RWPE2 (cell line): ENCODE data around the gene CNTN1.

Source experiments
- ATAC-seq: fragments of 200-7000 bp; cut with Tn5 transposase; 3 replicates; pipeline ENCODE4 v1.9.1; 2021; ENCODE audit warnings: low read depth
- DNase-seq: peaks from one replicate; pipeline ENCODE4 v3.0.0-alpha.2; 2020; ENCODE audit warnings: low spot score
- H3K27ac ChIP-seq: fragments of 450-650 bp; 2 replicates; pipeline ENCODE4 v1.5.1; 2017; ENCODE audit warnings: mild to moderate bottlenecking; ENCODE audit not compliant: poor library complexity, severe bottlenecking
- H3K27me3 ChIP-seq: fragments of 250-450 bp; sonication (Bioruptor Pico); 2 replicates; pipeline ENCODE4 v1.5.1; 2021; ENCODE audit warnings: mild to moderate bottlenecking, moderate library complexity; ENCODE audit not compliant: insufficient read depth, poor library complexity, severe bottlenecking
- H3K36me3 ChIP-seq: fragments of 250-450 bp; sonication (Bioruptor Pico); 2 replicates; pipeline ENCODE4 v1.5.1; 2020; ENCODE audit warnings: low read depth, mild to moderate bottlenecking, moderate library complexity
- H3K4me1 ChIP-seq: fragments of 250-450 bp; sonication (Bioruptor Pico); 2 replicates; pipeline ENCODE4 v1.5.1; 2021; ENCODE audit warnings: mild to moderate bottlenecking, moderate library complexity; ENCODE audit not compliant: insufficient read depth, poor library complexity, severe bottlenecking
- H3K4me3 ChIP-seq: fragments of 250-450 bp; sonication (Bioruptor Pico); 2 replicates; pipeline ENCODE4 v1.5.1; 2021; ENCODE audit warnings: mild to moderate bottlenecking, moderate library complexity; ENCODE audit not compliant: severe bottlenecking
- H3K9me3 ChIP-seq: fragments of 250-450 bp; sonication (Bioruptor Pico); 2 replicates; pipeline ENCODE4 v1.5.1; 2021; ENCODE audit warnings: mild to moderate bottlenecking, moderate library complexity; ENCODE audit not compliant: severe bottlenecking
- CTCF ChIP-seq: fragments of 450-650 bp; IDR thresholded peaks from one replicate; pipeline ENCODE4 v1.5.1; 2017; ENCODE audit warnings: mild to moderate bottlenecking, moderate library complexity; ENCODE audit not compliant: poor library complexity, severe bottlenecking

CNTN1 gene

GRCh38 chr12:40898505-40898904 is 206.3 kb downstream of the CNTN1 start:
- no peak overlapping the region for H3K4me3 ChIP-seq
- no peaks in the 10 kb centered on the region for H3K4me1 ChIP-seq
- no peaks in the 10 kb centered on the region for H3K27me3 ChIP-seq
- no peaks in the 10 kb centered on the region for H3K36me3 ChIP-seq
- no peaks in the 10 kb centered on the region for H3K9me3 ChIP-seq
- no peak for TF ChIP-seq CTCF
- ATAC-seq (no peak), DNase-seq (no peak)
- H3K27ac ChIP-seq: no peak overlapping the region

- TF ChIP-seq CTCF: no peak
- DNase-seq (no peak), ATAC-seq (no peak)
- no peak overlapping the region for H3K4me3 ChIP-seq
- no peaks in the 10 kb centered on the region for H3K36me3 ChIP-seq
- no peak overlapping the region for H3K27ac ChIP-seq
- peaks cover 15% of the 10 kb centered on the region for H3K4me1 ChIP-seq
- no peaks in the 10 kb centered on the region for H3K27me3 ChIP-seq
- no peaks in the 10 kb centered on the region for H3K9me3 ChIP-seq
Measured at GRCh38 chr12:40903040-40903439, 210.8 kb downstream of the CNTN1 start.

- peak overlapping the region; percentile 84 for H3K27ac ChIP-seq
- no peaks in the 10 kb centered on the region for H3K27me3 ChIP-seq
- no peak overlapping the region for H3K4me3 ChIP-seq
- DNase-seq (peak; percentile 65), ATAC-seq (peak; percentile 92)
- H3K36me3 ChIP-seq: no peaks in the 10 kb centered on the region
- peaks cover 17% of the 10 kb centered on the region for H3K4me1 ChIP-seq
- no peak for TF ChIP-seq CTCF
- H3K9me3 ChIP-seq: no peaks in the 10 kb centered on the region
Measured at GRCh38 chr12:40907115-40907527, 214.9 kb downstream of the CNTN1 start.

GRCh38 chr12:40911676-40912075 is 219.4 kb downstream of the CNTN1 start:
- Histone ChIP-seq H3K36me3 (no peaks in the 10 kb centered on the region), H3K27ac (no peak overlapping the region), H3K27me3 (no peaks in the 10 kb centered on the region), H3K9me3 (no peaks in the 10 kb centered on the region), H3K4me1 (peaks cover 15% of the 10 kb centered on the region), H3K4me3 (no peak overlapping the region)
- TF ChIP-seq CTCF: no peak
- DNase-seq (no peak), ATAC-seq (peak; percentile 29; the same call in 1 of the 3 replicates)

- Histone ChIP-seq H3K27ac (no peak overlapping the region), H3K36me3 (no peaks in the 10 kb centered on the region), H3K4me1 (no peaks in the 10 kb centered on the region), H3K27me3 (no peaks in the 10 kb centered on the region), H3K4me3 (no peak overlapping the region), H3K9me3 (no peaks in the 10 kb centered on the region)
- DNase-seq (no peak), ATAC-seq (no peak)
- TF ChIP-seq CTCF: no peak
Measured at GRCh38 chr12:40915172-40915571, 222.9 kb downstream of the CNTN1 start.
